Measurements from ENCODE around the gene AGFG2. TPM values are rescaled to one million over a fixed set of nuclear protein-coding genes. Genes with fewer than 3 reads are reported as not detected.

Gene AGFG2
- total RNA-seq, 1 donor from 2014 or later, result 22.9 TPM

DNA sequence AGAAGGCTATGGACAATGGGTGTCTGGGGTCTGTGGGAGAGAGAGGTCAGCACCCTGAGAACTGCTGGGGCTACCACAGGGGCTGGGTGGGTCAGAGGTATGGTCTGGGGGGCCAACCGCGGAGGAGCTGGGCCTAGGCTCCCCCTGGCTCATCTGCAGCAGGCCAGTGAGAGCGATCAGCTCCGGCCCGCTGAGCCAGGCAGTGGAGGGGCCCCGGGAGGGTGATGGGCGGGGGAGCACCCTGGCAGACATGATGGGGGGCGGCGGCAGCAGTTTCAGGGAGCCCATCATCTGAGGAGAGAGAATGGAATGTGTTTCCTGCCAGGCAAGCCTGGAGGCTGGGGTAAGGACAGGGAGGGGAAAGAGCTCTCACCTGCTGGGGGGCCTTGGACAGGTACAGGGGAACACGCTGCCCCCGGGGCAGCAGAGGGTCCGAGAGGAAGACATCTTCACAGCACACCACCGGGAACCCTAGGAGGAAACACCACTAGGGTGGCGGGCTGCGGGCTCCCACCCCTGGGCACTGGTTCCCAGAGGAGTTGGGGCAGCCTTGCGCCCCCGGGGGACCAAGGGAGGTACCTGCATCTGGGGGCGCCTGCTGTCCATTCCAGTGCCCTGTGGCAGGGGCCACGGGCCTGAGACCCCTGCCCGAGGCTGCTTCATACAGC is 33.4 kb downstream of the AGFG2 start:
- no peak overlapping the region for H3K27ac ChIP-seq
- H3K4me3 ChIP-seq, result no peak overlapping the region
- H3K27me3 ChIP-seq (ENCODE audit: low read depth), result no peaks in the 10 kb centered on the region
- DNase-seq (no peak), ATAC-seq (no peak)
- TF ChIP-seq, protein P1, sequence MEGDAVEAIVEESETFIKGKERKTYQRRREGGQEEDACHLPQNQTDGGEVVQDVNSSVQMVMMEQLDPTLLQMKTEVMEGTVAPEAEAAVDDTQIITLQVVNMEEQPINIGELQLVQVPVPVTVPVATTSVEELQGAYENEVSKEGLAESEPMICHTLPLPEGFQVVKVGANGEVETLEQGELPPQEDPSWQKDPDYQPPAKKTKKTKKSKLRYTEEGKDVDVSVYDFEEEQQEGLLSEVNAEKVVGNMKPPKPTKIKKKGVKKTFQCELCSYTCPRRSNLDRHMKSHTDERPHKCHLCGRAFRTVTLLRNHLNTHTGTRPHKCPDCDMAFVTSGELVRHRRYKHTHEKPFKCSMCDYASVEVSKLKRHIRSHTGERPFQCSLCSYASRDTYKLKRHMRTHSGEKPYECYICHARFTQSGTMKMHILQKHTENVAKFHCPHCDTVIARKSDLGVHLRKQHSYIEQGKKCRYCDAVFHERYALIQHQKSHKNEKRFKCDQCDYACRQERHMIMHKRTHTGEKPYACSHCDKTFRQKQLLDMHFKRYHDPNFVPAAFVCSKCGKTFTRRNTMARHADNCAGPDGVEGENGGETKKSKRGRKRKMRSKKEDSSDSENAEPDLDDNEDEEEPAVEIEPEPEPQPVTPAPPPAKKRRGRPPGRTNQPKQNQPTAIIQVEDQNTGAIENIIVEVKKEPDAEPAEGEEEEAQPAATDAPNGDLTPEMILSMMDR (IDR thresholded peaks at IDR 0.05), result no peak
- peaks cover 38% of the 10 kb centered on the region for H3K36me3 ChIP-seq
- intact Hi-C loops (cut with DNase I), result no loop called here
- no peaks in the 10 kb centered on the region for H3K9me3 ChIP-seq
- H3K4me1 ChIP-seq, result peaks cover 21% of the 10 kb centered on the region

GRCh38 chr7:100572949-100573675 is 34.1 kb downstream of the AGFG2 start:
- H3K4me3 ChIP-seq, result no peak overlapping the region
- TF ChIP-seq, protein P1 (IDR thresholded peaks at IDR 0.05), result no peak
- ATAC-seq (no peak), DNase-seq (no peak)
- peaks cover 21% of the 10 kb centered on the region for H3K4me1 ChIP-seq
- intact Hi-C loops (cut with DNase I), result no loop called here
- H3K9me3 ChIP-seq, result no peaks in the 10 kb centered on the region
- H3K36me3 ChIP-seq, result peaks cover 45% of the 10 kb centered on the region
- H3K27me3 ChIP-seq (ENCODE audit: low read depth), result no peaks in the 10 kb centered on the region
- no peak overlapping the region for H3K27ac ChIP-seq

- no peaks in the 10 kb centered on the region for H3K27me3 ChIP-seq (ENCODE audit: low read depth)
- no peaks in the 10 kb centered on the region for H3K9me3 ChIP-seq
- peaks cover 21% of the 10 kb centered on the region for H3K4me1 ChIP-seq
- H3K36me3 ChIP-seq, result peaks cover 52% of the 10 kb centered on the region
- no peak within 1 kb of the TSS for H3K27ac ChIP-seq
- DNase-seq (no peak), ATAC-seq (no peak)
- H3K4me3 ChIP-seq, result no peak within 1 kb of the TSS
- intact Hi-C loops (cut with DNase I), result no loop called here
- TF ChIP-seq, protein P1 (IDR thresholded peaks at IDR 0.05), result no peak
These were observed 34.8 kb downstream of the AGFG2 start, which contains the start of gene SAP25 for GRCh38 chr7:100573691-100574361. Gene SAP25 (minus strand): TSS chr7:100573900. CDS start chr7:100573742, 158 bp downstream.

GRCh38 chr7:100574362-100575205 is 35.6 kb downstream of the AGFG2 start:
- Histone ChIP-seq H3K9me3 (no peaks in the 10 kb centered on the region), H3K4me1 (peaks cover 18% of the 10 kb centered on the region), H3K36me3 (peaks cover 59% of the 10 kb centered on the region), H3K27me3 (ENCODE audit: low read depth) (no peaks in the 10 kb centered on the region), H3K4me3 (no peak overlapping the region), H3K27ac (no peak overlapping the region)
- ATAC-seq, result no peak
- no peak for DNase-seq
- intact Hi-C loops (cut with DNase I), result no loop called here
- TF ChIP-seq, protein P1 (IDR thresholded peaks at IDR 0.05), result no peak

GRCh38 chr7:100575206-100575631 is 36.2 kb downstream of the AGFG2 start:
- DNase-seq (no peak), ATAC-seq (no peak)
- peaks cover 11% of the 10 kb centered on the region for H3K4me1 ChIP-seq
- no peak overlapping the region for H3K27ac ChIP-seq
- H3K4me3 ChIP-seq, result no peak overlapping the region
- no peaks in the 10 kb centered on the region for H3K9me3 ChIP-seq
- TF ChIP-seq, protein P1 (IDR thresholded peaks at IDR 0.05), result no peak
- intact Hi-C loops (cut with DNase I), result no loop called here
- no peaks in the 10 kb centered on the region for H3K27me3 ChIP-seq (ENCODE audit: low read depth)
- H3K36me3 ChIP-seq, result peaks cover 65% of the 10 kb centered on the region
